ENCODE results near the gene FIP1L1. TPM values are rescaled to one million over a fixed set of nuclear protein-coding genes. Genes with fewer than 3 reads are reported as not detected.

FIP1L1 gene
- polyA plus RNA-seq, 1 donor from 2014 or later: 89.0 TPM

DNA sequence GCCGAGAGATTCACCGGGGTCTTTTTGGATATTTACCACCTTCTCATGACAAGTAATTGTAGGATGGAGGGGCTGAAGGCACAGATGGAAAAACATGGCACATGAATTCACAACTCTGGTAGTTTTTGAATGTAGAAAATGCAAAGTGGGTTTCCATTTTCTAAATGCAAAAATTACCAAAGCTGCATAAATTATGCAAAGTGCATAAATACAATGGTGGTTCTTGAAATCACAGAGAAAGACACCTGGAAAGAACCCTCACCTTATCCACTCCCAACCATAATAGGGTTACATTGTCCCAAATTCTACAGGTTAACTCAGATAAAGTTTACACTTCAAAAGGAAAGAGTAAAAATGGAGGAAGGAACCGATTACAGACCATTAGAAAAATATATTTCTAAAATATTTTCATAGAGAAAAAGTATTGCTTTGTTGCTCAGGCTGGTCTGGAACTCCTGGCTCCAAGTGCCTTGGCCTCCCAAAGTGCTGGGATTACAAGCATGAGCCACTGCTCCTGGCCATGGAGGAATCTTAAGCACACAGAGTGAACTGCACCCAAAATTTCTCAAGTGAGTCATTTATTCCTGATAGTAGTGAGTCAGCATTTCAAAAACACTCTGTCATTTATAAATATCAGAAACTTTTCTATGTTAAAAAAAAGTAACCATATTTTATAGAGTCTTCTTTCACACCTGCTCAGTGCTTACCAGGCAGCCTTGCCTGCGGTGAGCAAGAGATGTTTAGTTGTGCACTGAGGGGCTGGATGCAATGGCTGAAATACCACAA lies 101.4 kb downstream of the FIP1L1 start:
- Histone ChIP-seq H3K9me2 (ENCODE audit: insufficient read depth, low read length) (no peaks in the 10 kb centered on the region), H3F3A (ENCODE audit: insufficient read depth, low read length, poor library complexity, severe bottlenecking) (no peaks in the 10 kb centered on the region), H3K4me2 (ENCODE audit: low read length) (no peak overlapping the region), H3K4me3 (ENCODE audit: low read length) (no peak overlapping the region), H3K9ac (ENCODE audit: low read length) (no peak overlapping the region), H3K9me3 (ENCODE audit: low read length) (no peaks in the 10 kb centered on the region), H3K27me3 (ENCODE audit: insufficient read depth, low read depth, low read length) (no peaks in the 10 kb centered on the region), H4K20me1 (ENCODE audit: insufficient read depth) (no peaks in the 10 kb centered on the region), H2AFZ (ENCODE audit: low read depth, low read length) (no peak overlapping the region), H3K27ac (ENCODE audit: low read length) (no peak overlapping the region), H3K79me2 (replicated peaks; ENCODE audit: insufficient read depth, low read length) (no peaks in the 10 kb centered on the region), H3K36me3 (ENCODE audit: insufficient read depth, low read length) (no peaks in the 10 kb centered on the region)
- no peak for TF ChIP-seq MXI1 (conservative IDR thresholded peaks at IDR 0.05; ENCODE audit: poor library complexity, severe bottlenecking)
- TF ChIP-seq, protein P1, sequence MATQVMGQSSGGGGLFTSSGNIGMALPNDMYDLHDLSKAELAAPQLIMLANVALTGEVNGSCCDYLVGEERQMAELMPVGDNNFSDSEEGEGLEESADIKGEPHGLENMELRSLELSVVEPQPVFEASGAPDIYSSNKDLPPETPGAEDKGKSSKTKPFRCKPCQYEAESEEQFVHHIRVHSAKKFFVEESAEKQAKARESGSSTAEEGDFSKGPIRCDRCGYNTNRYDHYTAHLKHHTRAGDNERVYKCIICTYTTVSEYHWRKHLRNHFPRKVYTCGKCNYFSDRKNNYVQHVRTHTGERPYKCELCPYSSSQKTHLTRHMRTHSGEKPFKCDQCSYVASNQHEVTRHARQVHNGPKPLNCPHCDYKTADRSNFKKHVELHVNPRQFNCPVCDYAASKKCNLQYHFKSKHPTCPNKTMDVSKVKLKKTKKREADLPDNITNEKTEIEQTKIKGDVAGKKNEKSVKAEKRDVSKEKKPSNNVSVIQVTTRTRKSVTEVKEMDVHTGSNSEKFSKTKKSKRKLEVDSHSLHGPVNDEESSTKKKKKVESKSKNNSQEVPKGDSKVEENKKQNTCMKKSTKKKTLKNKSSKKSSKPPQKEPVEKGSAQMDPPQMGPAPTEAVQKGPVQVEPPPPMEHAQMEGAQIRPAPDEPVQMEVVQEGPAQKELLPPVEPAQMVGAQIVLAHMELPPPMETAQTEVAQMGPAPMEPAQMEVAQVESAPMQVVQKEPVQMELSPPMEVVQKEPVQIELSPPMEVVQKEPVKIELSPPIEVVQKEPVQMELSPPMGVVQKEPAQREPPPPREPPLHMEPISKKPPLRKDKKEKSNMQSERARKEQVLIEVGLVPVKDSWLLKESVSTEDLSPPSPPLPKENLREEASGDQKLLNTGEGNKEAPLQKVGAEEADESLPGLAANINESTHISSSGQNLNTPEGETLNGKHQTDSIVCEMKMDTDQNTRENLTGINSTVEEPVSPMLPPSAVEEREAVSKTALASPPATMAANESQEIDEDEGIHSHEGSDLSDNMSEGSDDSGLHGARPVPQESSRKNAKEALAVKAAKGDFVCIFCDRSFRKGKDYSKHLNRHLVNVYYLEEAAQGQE (IDR thresholded peaks at IDR 0.05; ENCODE audit: borderline replicate concordance): no peak
- TF ChIP-seq TAF1 (IDR thresholded peaks at IDR 0.05; ENCODE audit: low read depth): no peak
- no peak for TF ChIP-seq SMC3 (conservative IDR thresholded peaks at IDR 0.05; ENCODE audit: poor library complexity)
- no peak for TF ChIP-seq CTCF (IDR thresholded peaks at IDR 0.05; ENCODE audit: poor library complexity, severe bottlenecking)
- TF ChIP-seq RAD21 (conservative IDR thresholded peaks at IDR 0.05): no peak
- no peak for TF ChIP-seq EP300 (conservative IDR thresholded peaks at IDR 0.05; ENCODE audit: poor library complexity, severe bottlenecking)
- no peak for TF ChIP-seq POLR2AphosphoS5 (IDR thresholded peaks at IDR 0.05)
- TF ChIP-seq EZH2 (IDR thresholded peaks at IDR 0.05; ENCODE audit: borderline replicate concordance, insufficient read depth, low read length, poor library complexity, severe bottlenecking): no peak

DNA sequence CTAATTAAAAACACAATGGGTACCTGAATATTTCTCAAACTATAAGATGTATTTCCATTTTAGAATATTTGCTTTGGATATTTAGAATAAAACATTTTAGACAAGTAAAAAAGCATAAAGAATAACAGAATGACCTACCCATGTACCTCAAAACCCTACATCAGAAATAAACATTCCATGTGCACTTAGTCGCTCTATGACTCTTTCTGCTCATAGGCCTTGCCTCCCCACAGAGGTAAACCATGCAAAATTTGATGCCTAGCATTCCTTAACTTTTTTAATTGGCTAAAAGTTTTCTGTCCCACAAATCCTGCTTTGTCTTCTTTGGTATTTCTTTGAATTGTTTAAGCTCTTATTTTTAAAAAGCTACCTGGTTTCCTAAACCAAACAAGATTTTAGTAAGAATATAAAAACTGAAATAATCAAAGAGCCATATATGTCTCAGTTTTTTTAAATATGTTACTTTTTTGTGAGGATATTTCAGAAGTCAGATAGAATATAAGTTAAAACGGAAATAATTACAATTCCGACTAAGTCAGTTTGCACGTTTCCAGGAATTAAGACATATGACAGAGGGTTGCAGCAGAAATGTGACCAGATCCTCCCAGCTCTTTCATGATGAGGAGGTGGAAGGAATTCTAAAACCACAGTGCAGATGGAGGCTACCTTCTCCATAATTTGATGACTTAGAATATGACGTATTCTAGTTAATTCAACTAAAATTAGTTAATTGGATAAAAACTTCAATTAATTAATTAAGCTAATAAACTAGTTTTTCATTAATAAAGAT lies 102.5 kb downstream of the FIP1L1 start:
- Histone ChIP-seq H3F3A (ENCODE audit: insufficient read depth, low read length, poor library complexity, severe bottlenecking) (no peaks in the 10 kb centered on the region), H2AFZ (ENCODE audit: low read depth, low read length) (no peak overlapping the region), H3K27ac (ENCODE audit: low read length) (no peak overlapping the region), H3K9ac (ENCODE audit: low read length) (no peak overlapping the region), H3K79me2 (replicated peaks; ENCODE audit: insufficient read depth, low read length) (no peaks in the 10 kb centered on the region), H3K4me3 (ENCODE audit: low read length) (no peak overlapping the region), H3K4me2 (ENCODE audit: low read length) (no peak overlapping the region), H4K20me1 (ENCODE audit: insufficient read depth) (no peaks in the 10 kb centered on the region), H3K9me2 (ENCODE audit: insufficient read depth, low read length) (no peaks in the 10 kb centered on the region), H3K9me3 (ENCODE audit: low read length) (no peaks in the 10 kb centered on the region), H3K36me3 (ENCODE audit: insufficient read depth, low read length) (no peaks in the 10 kb centered on the region), H3K27me3 (ENCODE audit: insufficient read depth, low read depth, low read length) (no peaks in the 10 kb centered on the region)
- TF ChIP-seq MXI1 (conservative IDR thresholded peaks at IDR 0.05; ENCODE audit: poor library complexity, severe bottlenecking) (no peak), EZH2 (IDR thresholded peaks at IDR 0.05; ENCODE audit: borderline replicate concordance, insufficient read depth, low read length, poor library complexity, severe bottlenecking) (no peak), TAF1 (IDR thresholded peaks at IDR 0.05; ENCODE audit: low read depth) (no peak), RAD21 (conservative IDR thresholded peaks at IDR 0.05) (no peak), CTCF (IDR thresholded peaks at IDR 0.05; ENCODE audit: poor library complexity, severe bottlenecking) (no peak), SMC3 (conservative IDR thresholded peaks at IDR 0.05; ENCODE audit: poor library complexity) (no peak), EP300 (conservative IDR thresholded peaks at IDR 0.05; ENCODE audit: poor library complexity, severe bottlenecking) (no peak), POLR2AphosphoS5 (IDR thresholded peaks at IDR 0.05) (no peak)
- TF ChIP-seq, protein P1 (IDR thresholded peaks at IDR 0.05; ENCODE audit: borderline replicate concordance): no peak
